Neutrophil (primary cell): ENCODE data around the gene TRPV6.

Experiments used
- H3K27ac ChIP-seq: fragments of 200-600 bp; sonication (generic); 2 replicates; pipeline ENCODE4 v1.5.1; 2016; ENCODE audit warnings: mild to moderate bottlenecking, moderate library complexity
- H3K27me3 ChIP-seq: fragments of 200-600 bp; sonication (generic); 2 replicates; pipeline ENCODE4 v1.6.0; 2016; ENCODE audit warnings: mild to moderate bottlenecking
- H3K36me3 ChIP-seq: fragments of 200-600 bp; sonication (generic); 2 replicates; pipeline ENCODE4 v1.5.1; 2017
- H3K4me1 ChIP-seq, 2 experiments: fragments of 200-600 bp in 1 of 2; sonication (generic) in 1 of 2; 1 replicate in 1 of 2; 2 replicates in 1 of 2; pipeline versions ENCODE4 v1.5.1 to v1.6.1; 2013 to 2016; ENCODE audit warnings: low read depth in 1 of 2, low read length in 1 of 2, mild to moderate bottlenecking in 1 of 2, moderate library complexity in 1 of 2; ENCODE audit not compliant: control insufficient read depth in 1 of 2, insufficient read depth in 1 of 2
- H3K4me3 ChIP-seq, 2 experiments: fragments of 200-600 bp in 1 of 2; sonication (generic) in 1 of 2; 1 replicate in 1 of 2; 2 replicates in 1 of 2; pipeline ENCODE4 v1.5.1; 2013 to 2016; ENCODE audit warnings: low read depth in 1 of 2, low read length in 1 of 2, mild to moderate bottlenecking in 1 of 2, moderate library complexity in 1 of 2
- H3K9me3 ChIP-seq: fragments of 200-600 bp; sonication (generic); 2 replicates; pipeline ENCODE4 v1.5.1; 2016
- CTCF ChIP-seq: fragments of 200-600 bp; sonication (generic); IDR thresholded peaks from 2 replicates; pipeline ENCODE4 v1.5.1; 2016; ENCODE audit warnings: antibody characterized with exemption

TRPV6 gene

GRCh38 chr7:142864980-142865747, 20.4 kb downstream of the TRPV6 start:
- Histone ChIP-seq H3K4me3 (no peak overlapping the region), H3K36me3 (peaks cover 35% of the 10 kb centered on the region)
- no peak for TF ChIP-seq CTCF

GRCh38 chr7:142863891-142864685, 21.5 kb downstream of the TRPV6 start:
- no peaks in the 10 kb centered on the region for H3K27me3 ChIP-seq
- no peak overlapping the region for H3K4me3 ChIP-seq
- TF ChIP-seq CTCF = no peak
- H3K4me1 ChIP-seq = peaks cover 0 to 2% of the 10 kb centered on the region in 2 experiments
- no peaks in the 10 kb centered on the region for H3K9me3 ChIP-seq
- H3K36me3 ChIP-seq = peaks cover 35% of the 10 kb centered on the region
- H3K27ac ChIP-seq = no peak overlapping the region

More at GRCh38 chr7:142864980-142865747, 20.4 kb downstream of the TRPV6 start:
- no peaks in the 10 kb centered on the region for H3K27me3 ChIP-seq
- no peaks in the 10 kb centered on the region for H3K9me3 ChIP-seq
- H3K4me1 ChIP-seq = peaks cover 0 to 2% of the 10 kb centered on the region in 2 experiments
- H3K27ac ChIP-seq = no peak overlapping the region

- Histone ChIP-seq H3K36me3 (peaks cover 23% of the 10 kb centered on the region), H3K27ac (no peak overlapping the region), H3K27me3 (no peaks in the 10 kb centered on the region), H3K4me1 (peaks cover 0 to 2% of the 10 kb centered on the region in 2 experiments), H3K9me3 (no peaks in the 10 kb centered on the region), H3K4me3 (no peak overlapping the region)
- no peak for TF ChIP-seq CTCF
These were observed 22.7 kb downstream of the TRPV6 start for GRCh38 chr7:142862786-142863400.

- TF ChIP-seq CTCF = no peak
- peaks cover 0 to 2% of the 10 kb centered on the region in 2 experiments for H3K4me1 ChIP-seq
- H3K36me3 ChIP-seq = peaks cover 20% of the 10 kb centered on the region
- no peak overlapping the region for H3K27ac ChIP-seq
- H3K4me3 ChIP-seq = no peak overlapping the region
- H3K27me3 ChIP-seq = no peaks in the 10 kb centered on the region
- H3K9me3 ChIP-seq = no peaks in the 10 kb centered on the region
These were observed 23.2 kb downstream of the TRPV6 start for GRCh38 chr7:142862351-142862750.

- TF ChIP-seq CTCF = no peak
- Histone ChIP-seq H3K27ac (no peak overlapping the region), H3K36me3 (peaks cover 20% of the 10 kb centered on the region)
These were observed 24.6 kb downstream of the TRPV6 start for GRCh38 chr7:142860968-142861367.

More at GRCh38 chr7:142860968-142861367, 24.6 kb downstream of the TRPV6 start:
- H3K4me1 ChIP-seq = peaks cover 0 to under 1% of the 10 kb centered on the region in 2 experiments
- no peak overlapping the region for H3K4me3 ChIP-seq
- H3K27me3 ChIP-seq = peaks cover 1% of the 10 kb centered on the region
- no peaks in the 10 kb centered on the region for H3K9me3 ChIP-seq
